Stimulated activated CD8-positive, alpha-beta memory T cell treated with anti-CD3 and anti-CD28 coated beads, Interleukin-7, amount 100 ng/mL, for 48 hours (primary cell): Measurements from ENCODE around the gene BTBD9.
"Not testable (repeated sequence)": the region's sequence is repeated elsewhere in the genome, so short reads cannot be mapped to it uniquely, and the experiment has no call there.

Experiments used
- DNase-seq, 2 donors: peaks; one replicate each; pipeline ENCODE4 v3.0.0-alpha.2; 2020; ENCODE audit warnings: low read depth in 1 of 2; ENCODE audit errors: extremely low read depth in 1 of 2

BTBD9 gene

GRCh38 chr6:38650207-38650752, 10.6 kb upstream of the BTBD9 start:
- no peak for DNase-seq

GRCh38 chr6:38649744-38650143, 10.0 kb upstream of the BTBD9 start:
- DNase-seq, result no peak

- no peak for DNase-seq
Observed at GRCh38 chr6:38648629-38649028, 8.9 kb upstream of the BTBD9 start.

GRCh38 chr6:38646166-38646878, 6.6 kb upstream of the BTBD9 start:
- DNase-seq, result no peak

GRCh38 chr6:38644951-38645350, 5.2 kb upstream of the BTBD9 start:
- no peak for DNase-seq

GRCh38 chr6:38640216-38640909, 634 bp upstream of the BTBD9 start:
- no peak for DNase-seq

GRCh38 chr6:38638941-38639497, 710 bp downstream of the BTBD9 start:
- DNase-seq, result peak; percentile 15 to 62

GRCh38 chr6:38637756-38638155, 2.0 kb downstream of the BTBD9 start:
- DNase-seq, result no peak

- DNase-seq, result no peak
Observed at GRCh38 chr6:38636027-38636426, 3.7 kb downstream of the BTBD9 start.

- no peak for DNase-seq
Observed at GRCh38 chr6:38634518-38634917, 5.2 kb downstream of the BTBD9 start.

GRCh38 chr6:38632490-38632889, 7.2 kb downstream of the BTBD9 start:
- no peak for DNase-seq

- DNase-seq, result no peak
Observed at GRCh38 chr6:38631186-38631783, 8.4 kb downstream of the BTBD9 start.

GRCh38 chr6:38625217-38625616, 14.5 kb downstream of the BTBD9 start:
- DNase-seq, result no peak

- not testable (repeated sequence) for DNase-seq
Observed at GRCh38 chr6:38619342-38619741, 20.4 kb downstream of the BTBD9 start.

GRCh38 chr6:38618301-38618700, 21.4 kb downstream of the BTBD9 start:
- DNase-seq, result not testable (repeated sequence)

- no peak for DNase-seq
Observed at GRCh38 chr6:38617856-38618255, 21.9 kb downstream of the BTBD9 start.

GRCh38 chr6:38612143-38612965, 27.4 kb downstream of the BTBD9 start:
- DNase-seq, result no peak

- DNase-seq, result no peak
Observed at GRCh38 chr6:38610050-38610625, 29.6 kb downstream of the BTBD9 start.

- no peak for DNase-seq
Observed at GRCh38 chr6:38604700-38605099, 35.0 kb downstream of the BTBD9 start.

- DNase-seq, result no peak
Observed at GRCh38 chr6:38603966-38604365, 35.8 kb downstream of the BTBD9 start.
